H9 (cell line): Measurements from ENCODE around the gene SLC8B1. TPM values are rescaled to one million over a fixed set of nuclear protein-coding genes. Genes with fewer than 3 reads are reported as not detected.
A peak's percentile ranks its signal among the peaks of the same experiment; 100 is the strongest.

Experiments
- DNase-seq: peaks from one replicate; pipeline ENCODE4 v3.0.0-alpha.2; 2017
- H2AFZ ChIP-seq: one replicate; pipeline ENCODE4 v1.6.1; 2013; ENCODE audit warnings: mild to moderate bottlenecking, low read length, control low read depth, moderate library complexity
- H2AK5ac ChIP-seq: 2 replicates; pipeline ENCODE4 v1.6.1; 2013; ENCODE audit warnings: low read length, control low read depth, mixed read lengths; ENCODE audit not compliant: insufficient read length
- H2BK120ac ChIP-seq: one replicate; pipeline ENCODE4 v1.6.1; 2013; ENCODE audit warnings: low read depth, mild to moderate bottlenecking, low read length, control low read depth, inconsistent platforms; ENCODE audit not compliant: poor library complexity, severe bottlenecking
- H2BK12ac ChIP-seq: 2 replicates; pipeline ENCODE4 v1.6.1; 2013; ENCODE audit warnings: low read length, control low read depth, mixed read lengths, low read depth; ENCODE audit not compliant: insufficient read length
- H2BK15ac ChIP-seq: 2 replicates; pipeline ENCODE4 v1.6.1; 2013; ENCODE audit warnings: low read depth, low read length, control low read depth
- H2BK20ac ChIP-seq: one replicate; pipeline ENCODE4 v1.6.1; 2013; ENCODE audit warnings: low read depth, mild to moderate bottlenecking, low read length, control low read depth, inconsistent platforms; ENCODE audit not compliant: poor library complexity, severe bottlenecking
- H2BK5ac ChIP-seq: 2 replicates; pipeline ENCODE4 v1.6.1; 2013; ENCODE audit warnings: low read length, control low read depth, mixed read lengths; ENCODE audit not compliant: insufficient read length
- H3K14ac ChIP-seq: 2 replicates; pipeline ENCODE4 v1.6.1; 2013; ENCODE audit warnings: low read length, control low read depth; ENCODE audit not compliant: insufficient read depth
- H3K18ac ChIP-seq: 2 replicates; pipeline ENCODE4 v1.6.1; 2013; ENCODE audit warnings: low read depth, mild to moderate bottlenecking, mixed read lengths, low read length, control low read depth; ENCODE audit not compliant: insufficient read length
- H3K23ac ChIP-seq: 2 replicates; pipeline ENCODE4 v1.6.1; 2013; ENCODE audit warnings: low read length, control low read depth, mixed read lengths, low read depth; ENCODE audit not compliant: insufficient read length
- H3K23me2 ChIP-seq: 2 replicates; pipeline ENCODE4 v1.6.1; 2013; ENCODE audit warnings: low read depth, mild to moderate bottlenecking, mixed read lengths, low read length, control low read depth; ENCODE audit not compliant: insufficient read length, poor library complexity, severe bottlenecking
- H3K27ac ChIP-seq: 2 replicates; pipeline ENCODE4 v1.5.1; 2013; ENCODE audit warnings: low read length, control low read depth, mixed read lengths, low read depth; ENCODE audit not compliant: insufficient read length
- H3K27me3 ChIP-seq: 2 replicates; pipeline ENCODE4 v1.6.1; 2013; ENCODE audit warnings: low read length, control low read depth, inconsistent platforms; ENCODE audit not compliant: insufficient read depth
- H3K4ac ChIP-seq: 2 replicates; pipeline ENCODE4 v1.6.1; 2013; ENCODE audit warnings: low read depth, mild to moderate bottlenecking, control low read depth, inconsistent platforms, low read length, moderate library complexity
- H3K4me1 ChIP-seq: 2 replicates; pipeline ENCODE4 v1.6.1; 2013; ENCODE audit warnings: low read length, control low read depth, inconsistent platforms; ENCODE audit not compliant: insufficient read depth
- H3K4me2 ChIP-seq: 2 replicates; pipeline ENCODE4 v1.6.1; 2013; ENCODE audit warnings: low read length, control low read depth, mixed read lengths; ENCODE audit not compliant: insufficient read length, insufficient read depth
- H3K56ac ChIP-seq: 2 replicates; pipeline ENCODE4 v1.6.1; 2013; ENCODE audit warnings: low read depth, mild to moderate bottlenecking, mixed read lengths, low read length, control low read depth; ENCODE audit not compliant: insufficient read length
- H3K79me1 ChIP-seq: 2 replicates; pipeline ENCODE4 v1.6.1; 2013; ENCODE audit warnings: low read depth, mild to moderate bottlenecking, moderate library complexity, low read length, control low read depth, inconsistent platforms; ENCODE audit not compliant: insufficient read depth, poor library complexity, severe bottlenecking
- H3K79me2 ChIP-seq: 2 replicates; pipeline ENCODE4 v1.6.1; 2013; ENCODE audit warnings: low read length, control low read depth, inconsistent platforms; ENCODE audit not compliant: insufficient read depth
- H3K9ac ChIP-seq: 2 replicates; pipeline ENCODE4 v1.6.1; 2013; ENCODE audit warnings: low read length, control low read depth, mixed read lengths; ENCODE audit not compliant: insufficient read length; ENCODE audit errors: extremely low read depth
- H3K9me3 ChIP-seq: one replicate; pipeline ENCODE4 v1.6.1; 2013; ENCODE audit warnings: low read depth, low read length, inconsistent platforms; ENCODE audit not compliant: control insufficient read depth
- H3T11ph ChIP-seq: one replicate; pipeline ENCODE4 v1.6.1; 2013; ENCODE audit warnings: mild to moderate bottlenecking, low read length, control low read depth, inconsistent platforms
- H4K20me1 ChIP-seq: one replicate; pipeline ENCODE4 v1.6.1; 2013; ENCODE audit not compliant: control insufficient read depth, insufficient read length, insufficient read depth
- H4K5ac ChIP-seq: 2 replicates; pipeline ENCODE4 v1.6.1; 2013; ENCODE audit warnings: low read depth, mild to moderate bottlenecking, mixed read lengths, low read length, control low read depth; ENCODE audit not compliant: insufficient read length
- H4K8ac ChIP-seq: replicated peaks from 2 replicates; pipeline ENCODE4 v1.6.1; 2013; ENCODE audit warnings: low read length, control low read depth, mixed read lengths, low read depth; ENCODE audit not compliant: insufficient read length
- H4K91ac ChIP-seq: 2 replicates; pipeline ENCODE4 v1.6.1; 2013; ENCODE audit warnings: low read depth, mild to moderate bottlenecking, moderate library complexity, mixed read lengths, low read length, control low read depth; ENCODE audit not compliant: insufficient read length
- H3K27ac Mint-ChIP-seq, 3 experiments: 2 replicates in 2 of 3; 3 replicates in 1 of 3; pipeline ENCODE4 v1.8.0; 2020 to 2021; ENCODE audit warnings: mixed read lengths in 3 of 3, mild to moderate bottlenecking in 1 of 3, moderate library complexity in 1 of 3
- H3K27me3 Mint-ChIP-seq: 2 replicates; pipeline ENCODE4 v1.8.0; 2021; ENCODE audit warnings: low read depth, mild to moderate bottlenecking, moderate library complexity, mixed read lengths
- H3K36me3 Mint-ChIP-seq, 3 experiments: 2 replicates in 2 of 3; 3 replicates in 1 of 3; pipeline ENCODE4 v1.8.0; 2020 to 2021; ENCODE audit warnings: low read depth in 3 of 3, mixed read lengths in 3 of 3; ENCODE audit not compliant: insufficient read depth in 1 of 3
- H3K4me1 Mint-ChIP-seq, 2 experiments: 2 replicates each; pipeline ENCODE4 v1.8.0; 2020; ENCODE audit warnings: mixed read lengths in 2 of 2
- H3K4me3 Mint-ChIP-seq, 2 experiments: 2 replicates in 1 of 2; 3 replicates in 1 of 2; pipeline ENCODE4 v1.8.0; 2020 to 2021; ENCODE audit warnings: mild to moderate bottlenecking in 2 of 2, mixed read lengths in 2 of 2, moderate library complexity in 1 of 2
- H3K9me3 Mint-ChIP-seq, 2 experiments: 2 replicates in 1 of 2; 3 replicates in 1 of 2; pipeline ENCODE4 v1.8.0; 2020; ENCODE audit warnings: mild to moderate bottlenecking in 2 of 2, mixed read lengths in 2 of 2, moderate library complexity in 1 of 2
- WGBS: extraction: QIAGEN DNeasy Blood & Tissue Kit; methylation state at CpG from one replicate; pipeline ENCODE4 v1.1.7; 2013; ENCODE audit warnings: missing lambda C conversion rate, low lambda C conversion rate, mixed read lengths; ENCODE audit not compliant: insufficient read length; ENCODE audit errors: extremely low coverage; 5-methylcytosine and 5-hydroxymethylcytosine counted together
- total RNA-seq: library from RNA; stranded (reverse); gene quantifications from 2 replicates; pipeline ENCODE4 v1.2.1, GENCODE V29; 2021
- TF ChIP-seq, protein P1 (sequence below): fragments of 200-600 bp; sonication (generic); conservative IDR thresholded peaks from 3 replicates; pipeline ENCODE4 v1.8.0; 2021; ENCODE audit warnings: antibody characterized with exemption, mild to moderate bottlenecking

SLC8B1 gene
- total RNA-seq, 1 experiment from 2014 or later: 10.4 TPM

GRCh38 chr12:113277511-113277910 is 57.4 kb downstream of the SLC8B1 start:
- Histone ChIP-seq H4K91ac (no peak overlapping the region), H3K56ac (no peak overlapping the region), H4K20me1 (no peaks in the 10 kb centered on the region), H3K27me3 (no peaks in the 10 kb centered on the region), H4K5ac (no peak overlapping the region), H3K4ac (no peak overlapping the region), H3K23me2 (no peaks in the 10 kb centered on the region), H2BK12ac (no peak overlapping the region), H3K14ac (no peak overlapping the region), H3K23ac (no peak overlapping the region), H3K9me3 (no peaks in the 10 kb centered on the region), H3K4me2 (no peak overlapping the region), H2BK5ac (no peak overlapping the region), H2AFZ (no peak overlapping the region), H3K79me1 (no peaks in the 10 kb centered on the region), H3K18ac (no peak overlapping the region), H2AK5ac (no peak overlapping the region), H3K79me2 (no peaks in the 10 kb centered on the region), H3T11ph (no peak overlapping the region), H3K4me1 (no peaks in the 10 kb centered on the region), H2BK20ac (no peak overlapping the region), H3K9ac (no peak overlapping the region), H3K27ac (no peak overlapping the region), H2BK120ac (no peak overlapping the region), H4K8ac (no peak overlapping the region), H2BK15ac (no peak overlapping the region)
- Mint-ChIP-seq H3K4me3 (no peak overlapping the region), H3K36me3 (peaks cover 5 to 11% (median 11%) of the 10 kb centered on the region in 3 experiments; a peak in 4 of 7 replicates), H3K4me1 (peaks cover 1 to 5% of the 10 kb centered on the region in 2 experiments), H3K27me3 (no peaks in the 10 kb centered on the region), H3K9me3 (no peaks in the 10 kb centered on the region), H3K27ac (peak overlapping the region in 2 of 3 experiments; percentile 60 to 83; a peak in 3 of 7 replicates)
- DNase-seq: no peak
- TF ChIP-seq, protein P1, sequence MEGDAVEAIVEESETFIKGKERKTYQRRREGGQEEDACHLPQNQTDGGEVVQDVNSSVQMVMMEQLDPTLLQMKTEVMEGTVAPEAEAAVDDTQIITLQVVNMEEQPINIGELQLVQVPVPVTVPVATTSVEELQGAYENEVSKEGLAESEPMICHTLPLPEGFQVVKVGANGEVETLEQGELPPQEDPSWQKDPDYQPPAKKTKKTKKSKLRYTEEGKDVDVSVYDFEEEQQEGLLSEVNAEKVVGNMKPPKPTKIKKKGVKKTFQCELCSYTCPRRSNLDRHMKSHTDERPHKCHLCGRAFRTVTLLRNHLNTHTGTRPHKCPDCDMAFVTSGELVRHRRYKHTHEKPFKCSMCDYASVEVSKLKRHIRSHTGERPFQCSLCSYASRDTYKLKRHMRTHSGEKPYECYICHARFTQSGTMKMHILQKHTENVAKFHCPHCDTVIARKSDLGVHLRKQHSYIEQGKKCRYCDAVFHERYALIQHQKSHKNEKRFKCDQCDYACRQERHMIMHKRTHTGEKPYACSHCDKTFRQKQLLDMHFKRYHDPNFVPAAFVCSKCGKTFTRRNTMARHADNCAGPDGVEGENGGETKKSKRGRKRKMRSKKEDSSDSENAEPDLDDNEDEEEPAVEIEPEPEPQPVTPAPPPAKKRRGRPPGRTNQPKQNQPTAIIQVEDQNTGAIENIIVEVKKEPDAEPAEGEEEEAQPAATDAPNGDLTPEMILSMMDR: no peak
- no CpG with 5 or more reads among the region's 5 CpGs for WGBS
